HCT116 (cell line): ENCODE data around the gene PDZRN4.

ENCODE experiments used
- EZH2phosphoT487 ChIP-seq: fragments of 200-600 bp; IDR thresholded peaks from 2 replicates; pipeline ENCODE4 v1.6.1; 2018; ENCODE audit warnings: antibody characterized with exemption, borderline replicate concordance
- FOSL1 ChIP-seq: IDR thresholded peaks from 2 replicates; pipeline ENCODE4 v1.6.1; 2012; ENCODE audit warnings: low read depth
- RAD21 ChIP-seq: IDR thresholded peaks from 2 replicates; pipeline ENCODE4 v1.6.1; 2012; ENCODE audit warnings: low read depth, mild to moderate bottlenecking
- TF ChIP-seq, protein P1 (sequence below): IDR thresholded peaks from 2 replicates; pipeline ENCODE4 v1.6.1; 2012

DNA sequence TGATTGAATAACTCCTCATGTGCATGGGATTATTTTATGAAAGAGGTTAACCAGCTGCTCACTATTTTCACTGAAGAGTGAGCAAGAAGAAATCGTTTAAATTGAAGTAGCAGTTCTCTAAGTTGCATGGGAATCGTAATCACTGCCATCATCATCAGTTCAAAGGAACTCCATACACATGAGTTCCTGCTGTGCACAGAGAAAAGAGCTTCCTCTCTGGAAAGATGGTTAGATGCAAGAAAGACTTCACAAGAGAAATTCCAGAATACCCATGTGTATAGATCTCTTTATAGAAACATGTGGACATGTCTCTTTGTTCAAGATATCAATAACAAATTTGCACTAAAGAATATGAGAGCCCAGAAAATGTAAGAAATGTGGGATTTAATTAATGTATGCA, 291.3 kb downstream of the PDZRN4 start:
- TF ChIP-seq FOSL1 (no peak), EZH2phosphoT487 (no peak), RAD21 (no peak)
- TF ChIP-seq, protein P1, sequence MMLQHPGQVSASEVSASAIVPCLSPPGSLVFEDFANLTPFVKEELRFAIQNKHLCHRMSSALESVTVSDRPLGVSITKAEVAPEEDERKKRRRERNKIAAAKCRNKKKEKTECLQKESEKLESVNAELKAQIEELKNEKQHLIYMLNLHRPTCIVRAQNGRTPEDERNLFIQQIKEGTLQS: no peak
